Jurkat, Clone E6-1 (cell line): ENCODE measurements around the gene PRDM15.

ENCODE experiments used
- DNase-seq: peaks from one replicate; pipeline ENCODE4 v3.0.0-alpha.2; 2011; ENCODE audit warnings: low read depth, low spot score
- H3K4me3 ChIP-seq: 2 replicates; pipeline ENCODE4 v1.5.1; 2011; ENCODE audit warnings: mild to moderate bottlenecking, low read length, control low read depth, moderate library complexity

Gene PRDM15

DNA sequence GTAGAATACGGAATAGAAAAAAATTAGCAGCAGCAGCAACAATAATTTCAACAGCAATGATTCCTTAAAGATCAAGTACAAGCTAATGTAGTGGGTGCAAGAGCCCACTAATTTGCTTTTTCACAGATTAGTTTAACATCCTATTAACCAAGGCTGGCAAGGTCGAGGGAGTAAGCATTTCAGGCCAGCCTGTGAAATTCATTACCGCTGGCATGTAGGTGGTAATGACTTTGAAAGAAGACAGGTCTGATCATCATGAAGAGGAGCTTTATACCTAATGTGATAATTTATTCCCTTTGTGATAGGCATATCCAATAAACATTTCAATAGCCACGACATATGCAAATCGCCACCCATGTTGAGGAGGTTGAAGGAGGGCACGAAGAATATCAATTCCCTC is 11.2 kb upstream of the PRDM15 start:
- no peak for DNase-seq
- H3K4me3 ChIP-seq: no peak overlapping the region

GRCh38 chr21:41888749-41889376 is 9.7 kb upstream of the PRDM15 start:
- DNase-seq: no peak
- no peak overlapping the region for H3K4me3 ChIP-seq

- no peak for DNase-seq
- H3K4me3 ChIP-seq: no peak overlapping the region
Measured at GRCh38 chr21:41887667-41888066, 8.5 kb upstream of the PRDM15 start.

GRCh38 chr21:41886328-41886727 is 7.2 kb upstream of the PRDM15 start:
- no peak overlapping the region for H3K4me3 ChIP-seq
- no peak for DNase-seq

DNA sequence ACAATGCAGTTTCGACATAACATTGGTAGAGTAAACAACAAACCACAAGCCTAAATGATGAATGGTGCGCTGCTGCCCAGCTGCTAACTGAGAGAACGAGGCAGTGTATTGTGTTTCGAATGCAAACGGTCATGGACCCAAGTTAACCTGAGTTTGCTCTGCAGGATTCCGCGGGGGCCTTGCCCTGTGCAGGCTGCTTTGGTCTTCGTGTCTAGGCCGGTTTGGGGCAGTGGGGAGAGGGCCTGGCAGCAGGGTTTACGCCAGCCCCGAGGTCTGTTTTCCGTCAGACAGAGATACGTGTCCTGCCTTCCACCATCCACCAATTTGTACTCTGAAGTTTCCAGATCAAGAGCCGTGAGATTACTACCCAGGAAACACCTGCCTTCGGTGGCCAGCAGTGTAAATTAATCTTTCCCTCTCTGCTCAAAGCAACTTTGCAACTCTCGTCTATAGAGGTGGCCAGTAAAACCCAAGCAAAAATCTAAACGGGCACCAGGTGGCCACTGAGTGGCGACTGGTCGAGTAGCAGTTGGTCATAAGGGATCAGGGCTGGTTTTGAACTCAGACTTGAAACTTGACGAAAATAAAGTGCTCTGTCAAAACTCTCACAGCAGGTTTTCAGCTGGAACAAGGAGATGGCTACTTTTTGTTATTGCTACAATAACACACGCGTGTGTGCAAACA is 6.3 kb upstream of the PRDM15 start:
- no peak for DNase-seq
- H3K4me3 ChIP-seq: no peak overlapping the region

GRCh38 chr21:41884501-41885030 is 5.4 kb upstream of the PRDM15 start:
- DNase-seq: no peak
- no peak overlapping the region for H3K4me3 ChIP-seq

- DNase-seq: no peak
- H3K4me3 ChIP-seq: no peak overlapping the region
Measured at GRCh38 chr21:41883582-41883981, 4.4 kb upstream of the PRDM15 start.

DNA sequence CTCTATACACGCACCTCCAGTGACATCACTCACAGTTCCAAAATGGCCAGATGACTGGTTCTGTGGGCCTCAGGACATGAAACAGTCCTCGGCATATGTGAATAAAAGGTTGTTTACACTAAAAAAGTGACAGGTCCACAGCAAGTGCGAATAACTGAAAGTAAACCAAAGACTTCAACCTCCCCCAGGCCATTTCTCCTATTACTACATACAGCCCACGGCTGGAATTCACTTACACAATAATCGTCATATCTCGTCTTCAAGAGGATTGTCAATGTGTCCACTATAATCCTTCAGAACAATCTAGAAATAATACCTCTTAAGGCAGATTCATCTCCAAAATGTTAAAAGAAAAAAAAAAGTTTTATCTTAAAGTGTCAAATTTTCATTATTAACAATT is 1.9 kb upstream of the PRDM15 start:
- no peak overlapping the region for H3K4me3 ChIP-seq
- DNase-seq: no peak

DNA sequence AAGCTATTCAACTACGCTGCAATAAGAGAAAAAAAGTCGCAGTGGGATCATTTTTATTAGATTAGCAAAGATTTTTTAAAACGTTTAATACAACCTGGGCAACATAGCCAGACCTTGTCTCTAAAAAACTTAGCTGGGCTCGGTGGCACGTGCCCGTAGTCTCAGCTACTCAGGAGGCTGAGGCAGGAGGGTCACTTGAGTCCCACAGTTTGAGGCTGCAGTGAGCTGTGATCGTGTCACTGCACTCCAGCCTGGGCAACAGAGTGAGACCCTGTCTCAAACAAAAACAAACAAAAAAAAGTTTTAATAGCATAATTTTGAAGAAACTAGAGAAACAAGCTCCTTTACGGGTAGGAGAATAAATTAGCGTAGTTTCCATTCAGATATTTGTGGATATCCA is 1.0 kb upstream of the PRDM15 start:
- peak overlapping the region; percentile 78 for H3K4me3 ChIP-seq
- DNase-seq: no peak

DNA sequence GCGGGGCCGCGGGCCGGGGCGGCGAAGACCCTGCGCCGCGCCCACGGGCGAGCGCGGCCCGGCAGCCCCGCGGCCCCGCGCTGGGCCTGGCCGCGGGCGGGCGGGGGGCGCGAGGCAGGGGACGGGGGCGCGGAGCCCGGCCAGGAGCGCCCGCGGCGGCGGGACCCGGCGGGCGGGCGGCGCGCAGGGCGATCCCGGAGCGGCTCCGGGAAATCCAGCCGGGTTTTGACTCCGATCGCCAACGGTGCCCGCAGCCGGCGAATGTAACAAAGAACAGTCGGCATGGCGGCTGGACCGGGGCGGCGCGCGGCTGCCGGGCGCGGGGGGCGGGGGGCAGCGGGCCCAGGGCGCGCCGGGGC is 334 bp downstream of the PRDM15 start:
- peak; percentile 75 for DNase-seq
- H3K4me3 ChIP-seq: peak overlapping the region; percentile 73

DNA sequence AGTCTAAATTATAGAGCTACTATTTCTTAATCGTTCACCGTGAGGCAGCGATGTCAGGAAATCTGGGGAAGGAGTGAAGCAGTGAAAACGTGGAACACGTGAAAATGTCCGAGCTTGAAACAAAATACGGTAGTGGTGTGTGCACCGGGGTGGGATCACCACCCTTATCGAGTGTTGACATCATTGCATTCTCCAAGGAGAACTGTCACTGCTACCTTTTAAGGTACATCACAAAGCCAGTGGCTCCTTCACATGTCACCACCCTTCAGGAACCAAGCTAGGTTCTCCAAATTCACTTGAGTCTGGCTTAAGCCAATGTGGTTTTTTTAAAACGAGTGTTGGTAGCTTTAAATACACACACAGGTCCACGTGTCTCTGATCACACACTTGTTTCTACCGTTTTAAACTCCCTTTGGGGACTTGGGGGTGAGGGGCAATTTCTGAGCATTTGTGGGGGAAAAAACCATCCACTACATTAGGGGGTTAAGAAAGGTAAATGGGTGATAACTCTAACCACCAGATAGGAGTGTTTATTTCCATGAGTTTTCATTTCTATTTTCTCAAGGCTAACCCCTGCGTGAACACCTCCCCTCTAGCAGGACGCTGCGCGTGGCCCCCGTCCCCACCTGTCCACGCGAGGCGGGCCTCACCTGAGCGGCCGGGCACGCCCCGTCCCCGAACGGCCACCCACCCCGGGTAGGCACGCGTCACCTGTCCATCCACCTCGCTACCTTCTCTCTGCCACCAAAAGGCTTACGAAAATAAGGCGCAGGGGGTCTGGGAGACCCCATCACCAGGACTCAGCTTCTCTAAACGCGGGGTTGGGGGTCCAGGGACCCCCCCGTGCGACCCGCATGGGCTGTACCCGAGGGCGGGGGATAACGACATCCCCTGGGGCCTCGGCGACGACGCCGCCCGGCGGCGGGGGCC is 978 bp downstream of the PRDM15 start:
- H3K4me3 ChIP-seq: peak overlapping the region; percentile 73
- peak; percentile 42 for DNase-seq

- no peak overlapping the region for H3K4me3 ChIP-seq
- DNase-seq: no peak
Measured at GRCh38 chr21:41876928-41877652, 2.1 kb downstream of the PRDM15 start.

DNA sequence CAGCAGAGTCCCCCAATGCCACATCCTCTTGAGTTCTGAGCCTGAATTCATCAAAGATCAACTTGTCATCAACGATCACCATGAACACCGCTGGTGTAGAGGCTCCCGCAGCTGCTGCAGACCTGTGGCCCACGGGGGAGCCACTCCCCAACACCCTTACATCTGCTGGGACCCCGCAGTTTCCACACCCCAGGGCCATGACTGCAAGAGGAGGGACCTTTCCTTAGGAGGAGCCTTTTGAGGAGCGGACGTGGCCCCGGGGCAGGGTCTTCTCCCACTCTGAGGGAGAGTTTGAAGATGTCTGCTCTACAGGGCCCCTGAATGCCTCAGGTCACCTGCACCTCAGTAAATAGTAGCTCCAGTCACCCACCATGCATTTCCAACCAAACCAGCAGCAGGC is 2.7 kb downstream of the PRDM15 start:
- DNase-seq: no peak
- no peak overlapping the region for H3K4me3 ChIP-seq

DNA sequence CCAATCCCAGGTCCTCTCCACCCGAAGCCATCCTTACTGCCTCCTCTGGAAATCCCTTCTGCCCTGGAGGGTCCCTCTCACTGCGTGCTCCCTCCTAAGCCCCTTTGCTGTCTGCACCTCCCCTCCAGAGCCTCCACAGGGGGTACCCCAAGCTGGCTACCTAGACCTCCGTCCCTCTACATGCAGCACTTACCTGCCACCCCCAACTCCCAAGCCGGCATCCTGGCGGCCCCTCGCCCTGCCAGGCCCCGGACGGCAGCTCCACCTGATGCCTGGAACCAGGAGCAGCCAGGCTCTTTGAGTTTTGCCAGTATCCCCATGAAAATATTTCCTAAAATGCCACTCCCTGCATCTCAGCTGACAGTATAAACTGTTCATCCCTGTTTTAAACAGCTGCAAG is 4.1 kb downstream of the PRDM15 start:
- no peak for DNase-seq
- H3K4me3 ChIP-seq: no peak overlapping the region

- no peak overlapping the region for H3K4me3 ChIP-seq
- no peak for DNase-seq
Measured at GRCh38 chr21:41874611-41875010, 4.5 kb downstream of the PRDM15 start.

- DNase-seq: no peak
- no peak overlapping the region for H3K4me3 ChIP-seq
Measured at GRCh38 chr21:41873426-41873825, 5.7 kb downstream of the PRDM15 start.

GRCh38 chr21:41873005-41873404 is 6.1 kb downstream of the PRDM15 start:
- H3K4me3 ChIP-seq: no peak overlapping the region
- DNase-seq: no peak

GRCh38 chr21:41871293-41872030 is 7.7 kb downstream of the PRDM15 start:
- no peak for DNase-seq
- no peak overlapping the region for H3K4me3 ChIP-seq

DNA sequence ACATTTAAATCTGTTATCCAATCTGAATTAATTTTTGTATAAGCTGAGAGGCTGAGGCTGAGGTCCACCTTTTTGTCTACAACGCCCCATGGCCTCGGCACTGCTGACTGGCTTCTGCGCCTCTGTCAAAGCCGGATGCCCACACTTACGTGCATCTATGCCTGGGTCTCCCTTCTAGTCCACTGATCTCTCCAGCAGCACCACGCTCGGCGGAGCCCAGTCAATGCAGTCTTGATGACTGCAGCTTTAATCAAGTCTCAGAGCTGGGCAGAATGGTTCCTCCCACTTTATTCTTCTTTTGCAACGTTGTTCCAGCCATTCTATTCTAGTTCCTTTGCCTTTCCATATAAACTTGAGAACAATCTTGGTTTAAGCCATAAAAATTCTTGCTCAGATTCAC is 9.4 kb downstream of the PRDM15 start:
- H3K4me3 ChIP-seq: no peak overlapping the region
- no peak for DNase-seq
